Upper lobe of left lung (tissue), 4 donors: ENCODE results near the gene OTOS.

ENCODE experiments used
- CTCF ChIP-seq, 6 experiments: fragments of 450-650 bp in 4 of 6; fragments of 200-600 bp in 2 of 6; sonication (generic) in 2 of 6; IDR thresholded peaks; one replicate each; pipeline ENCODE4 v1.5.1; 2016 to 2019; ENCODE audit warnings: antibody characterized with exemption in 6 of 6
- POLR2AphosphoS5 ChIP-seq, 2 donors: sonication (generic); formaldehyde crosslinking; IDR thresholded peaks; one replicate each; pipeline ENCODE4 v1.5.1; 2017; ENCODE audit warnings: antibody characterized with exemption in 2 of 2

- no peak for TF ChIP-seq CTCF (IDR thresholded peaks at IDR 0.05)
- no peak for TF ChIP-seq POLR2AphosphoS5 (IDR thresholded peaks at IDR 0.05)
Measured at GRCh38 chr2:240159251-240159839, 18.9 kb upstream of the OTOS start.
